Activated T-helper 1 cell treated with anti-CD3 and anti-CD28 coated beads, Interleukin-2, amount 50 U/mL, for 16 hours (primary cell): ENCODE results near the gene STAB2.

Experiments
- DNase-seq, 2 donors: peaks; one replicate each; pipeline ENCODE4 v3.0.0-alpha.2; 2020; ENCODE audit warnings: low read depth in 1 of 2, low spot score in 1 of 2

The STAB2 gene

GRCh38 chr12:103773109-103773910 is 186.2 kb downstream of the STAB2 start:
- no peak for DNase-seq

GRCh38 chr12:103774977-103775560 is 188.0 kb downstream of the STAB2 start:
- DNase-seq: no peak

GRCh38 chr12:103778781-103779180 is 191.7 kb downstream of the STAB2 start:
- DNase-seq: no peak

- no peak for DNase-seq
Observed at GRCh38 chr12:103779410-103780092, 192.5 kb downstream of the STAB2 start.

GRCh38 chr12:103780093-103780440 is 193.0 kb downstream of the STAB2 start:
- no peak for DNase-seq

- DNase-seq: no peak
Observed at GRCh38 chr12:103780992-103781391, 193.9 kb downstream of the STAB2 start.

GRCh38 chr12:103782399-103782798 is 195.3 kb downstream of the STAB2 start:
- no peak for DNase-seq

GRCh38 chr12:103783744-103784664 is 196.9 kb downstream of the STAB2 start:
- DNase-seq: no peak

GRCh38 chr12:103785243-103786031 is 198.4 kb downstream of the STAB2 start:
- DNase-seq: no peak

GRCh38 chr12:103786201-103786600 is 199.1 kb downstream of the STAB2 start:
- DNase-seq: no peak

- no peak for DNase-seq
Observed at GRCh38 chr12:103791350-103791920, 204.4 kb downstream of the STAB2 start.

GRCh38 chr12:103793046-103793445 is 206.0 kb downstream of the STAB2 start:
- no peak for DNase-seq

GRCh38 chr12:103793512-103794045 is 206.5 kb downstream of the STAB2 start:
- DNase-seq: no peak

- DNase-seq: no peak
Observed at GRCh38 chr12:103794309-103795213, 207.5 kb downstream of the STAB2 start.

- DNase-seq: no peak
Observed at GRCh38 chr12:103798586-103798985, 211.5 kb downstream of the STAB2 start.

GRCh38 chr12:103799504-103799856 is 212.4 kb downstream of the STAB2 start:
- no peak for DNase-seq

- no peak for DNase-seq
Observed at GRCh38 chr12:103799857-103800771, 213.0 kb downstream of the STAB2 start.
